GM21447 (cell line): ENCODE measurements around the gene RNU11.
A peak's percentile ranks its signal among the peaks of the same experiment; 100 is the strongest.
"Not testable (repeated sequence)": the region's sequence is repeated elsewhere in the genome, so short reads cannot be mapped to it uniquely, and the experiment has no call there.

Experiments
- ATAC-seq: cut with Tn5 transposase; IDR thresholded peaks from one replicate; pipeline ENCODE4 v1.9.1; 2021; ENCODE audit not compliant: unreplicated experiment

The RNU11 gene

GRCh38 chr1:28656335-28656734 is 7.9 kb downstream of the RNU11 start:
- no peak for ATAC-seq

GRCh38 chr1:28663871-28664470 is 15.6 kb downstream of the RNU11 start:
- ATAC-seq, result no peak

- ATAC-seq, result no peak
Measured at GRCh38 chr1:28666806-28667205, 18.4 kb downstream of the RNU11 start.

DNA sequence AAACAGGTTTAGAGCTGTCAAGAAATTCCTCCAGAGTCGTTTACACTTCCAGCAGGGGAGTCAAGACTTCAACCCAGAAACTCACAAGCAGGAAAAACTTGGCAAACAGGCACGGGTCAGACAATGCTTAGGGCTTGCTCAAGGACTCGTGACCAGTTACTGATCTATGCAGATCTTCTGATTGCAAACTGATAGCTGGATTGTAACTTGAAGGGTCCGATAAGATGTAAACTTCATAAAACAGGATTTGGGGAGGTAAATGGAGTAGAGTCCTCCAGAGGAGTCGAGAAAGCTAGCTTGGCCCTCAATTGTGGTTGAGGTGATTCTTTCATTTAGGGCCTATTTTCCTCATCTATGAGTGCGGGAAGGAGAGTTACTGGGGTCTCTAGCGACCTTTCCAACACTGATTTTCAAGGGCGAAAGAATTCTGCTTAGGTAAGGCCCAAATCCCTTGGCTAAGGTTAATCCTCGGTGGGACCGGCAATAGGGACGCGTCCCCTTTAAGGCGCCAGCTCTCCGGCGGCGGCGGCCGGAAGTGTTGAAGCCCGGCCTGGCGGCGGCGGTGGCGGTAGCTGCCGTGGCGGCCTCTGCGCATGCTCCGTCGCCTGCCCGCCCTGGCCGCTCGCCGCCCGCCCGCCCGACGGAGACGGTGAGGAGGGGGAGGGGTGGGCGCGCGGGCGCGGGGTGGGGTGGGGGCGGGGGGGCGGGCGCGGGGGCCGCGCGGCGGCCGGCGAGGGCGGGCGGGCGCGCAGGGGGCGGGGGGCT is 20.0 kb downstream of the RNU11 start, which contains the start of gene GMEB1:
Gene GMEB1 (plus strand): TSS at position 594 of the 765 bp plus-strand sequence. CDS start 14,829 bp downstream, outside the sequence.
- peak; percentile 70 for ATAC-seq

- peak; percentile 46 for ATAC-seq
Measured at GRCh38 chr1:28668956-28669723, 20.7 kb downstream of the RNU11 start.

- ATAC-seq, result no peak
Measured at GRCh38 chr1:28671254-28671780, 22.9 kb downstream of the RNU11 start.

- ATAC-seq, result not testable (repeated sequence)
Measured at GRCh38 chr1:28672971-28673370, 24.6 kb downstream of the RNU11 start.

- no peak for ATAC-seq
Measured at GRCh38 chr1:28675924-28676257, 27.5 kb downstream of the RNU11 start.

GRCh38 chr1:28680151-28680550 is 31.8 kb downstream of the RNU11 start:
- ATAC-seq, result no peak

DNA sequence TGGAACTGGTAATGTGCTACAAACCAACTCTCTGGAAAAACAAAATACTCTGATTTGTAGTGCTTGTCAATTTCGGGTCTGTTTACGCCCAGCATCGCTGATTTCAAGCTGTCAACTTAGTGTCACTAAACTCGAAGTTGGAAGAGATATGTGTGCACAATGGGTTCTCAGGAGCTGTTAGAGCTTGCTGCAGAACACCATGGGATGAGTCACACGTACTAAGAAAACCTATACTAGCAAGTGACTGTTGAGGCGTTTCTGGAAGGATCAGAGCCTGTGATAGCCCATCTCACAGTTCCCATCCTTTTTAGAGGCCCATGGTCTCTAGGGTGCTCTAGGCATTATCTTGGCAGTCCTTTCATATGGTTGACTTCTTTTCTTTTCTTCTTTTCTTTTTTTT is 34.4 kb downstream of the RNU11 start:
- ATAC-seq, result no peak

DNA sequence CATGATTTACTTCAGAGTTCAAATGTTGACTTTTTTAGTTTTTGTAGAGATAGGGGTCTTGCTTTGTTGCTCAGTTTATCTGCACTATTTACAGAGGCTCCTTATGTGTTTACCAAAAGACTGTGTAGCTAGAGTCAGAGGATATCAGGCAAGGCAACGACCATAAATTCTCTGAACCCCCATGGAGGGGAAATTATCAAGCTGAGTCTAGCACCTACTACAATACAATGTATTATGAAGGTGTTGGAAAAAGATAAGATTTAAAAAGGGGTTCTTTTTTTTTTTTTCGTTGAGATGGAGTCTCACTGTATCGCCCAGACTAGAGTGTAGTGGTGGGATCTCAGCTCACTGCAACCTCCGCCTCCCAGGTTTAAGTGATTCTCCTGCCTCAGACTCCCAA is 36.5 kb downstream of the RNU11 start:
- no peak for ATAC-seq

GRCh38 chr1:28691627-28692026 is 43.2 kb downstream of the RNU11 start:
- not testable (repeated sequence) for ATAC-seq
